Measurements from ENCODE around the gene CHRNG.

The CHRNG gene

GRCh38 chr2:232581725-232582124 is 42.2 kb downstream of the CHRNG start:
- H3K4me1 ChIP-seq, result no peaks in the 10 kb centered on the region
- no peaks in the 10 kb centered on the region; the same call in none of the 2 replicates for H3K36me3 ChIP-seq
- TF ChIP-seq CTCF (IDR thresholded peaks at IDR 0.05; ENCODE audit: low read depth, low read length), result no peak
- H3K4me3 ChIP-seq (ENCODE audit: low read depth, low read length), result no peak overlapping the region
- no peaks in the 10 kb centered on the region for H3K27me3 ChIP-seq
- no peak for DNase-seq
- no peaks in the 10 kb centered on the region for H3K9me3 ChIP-seq

GRCh38 chr2:232584238-232584637 is 44.7 kb downstream of the CHRNG start:
- H3K9me3 ChIP-seq, result no peaks in the 10 kb centered on the region
- no peak for DNase-seq
- no peak overlapping the region for H3K4me3 ChIP-seq (ENCODE audit: low read depth, low read length)
- no peak for TF ChIP-seq CTCF (IDR thresholded peaks at IDR 0.05; ENCODE audit: low read depth, low read length)
- H3K27me3 ChIP-seq, result no peaks in the 10 kb centered on the region
- H3K36me3 ChIP-seq, result no peaks in the 10 kb centered on the region; the same call in 1 of the 2 replicates
- H3K4me1 ChIP-seq, result peaks cover 8% of the 10 kb centered on the region; the same call in 1 of the 2 replicates

- DNase-seq, result no peak
- H3K4me3 ChIP-seq (ENCODE audit: low read depth, low read length), result no peak overlapping the region
- H3K9me3 ChIP-seq, result no peaks in the 10 kb centered on the region
- H3K27me3 ChIP-seq, result no peaks in the 10 kb centered on the region
- H3K4me1 ChIP-seq, result peaks cover 9% of the 10 kb centered on the region; the same call in 1 of the 2 replicates
- no peaks in the 10 kb centered on the region; the same call in 1 of the 2 replicates for H3K36me3 ChIP-seq
- TF ChIP-seq CTCF (IDR thresholded peaks at IDR 0.05; ENCODE audit: low read depth, low read length), result no peak
Measured at GRCh38 chr2:232586943-232587505, 47.5 kb downstream of the CHRNG start.

- no peak for TF ChIP-seq CTCF (IDR thresholded peaks at IDR 0.05; ENCODE audit: low read depth, low read length)
- no peaks in the 10 kb centered on the region for H3K27me3 ChIP-seq
- H3K4me3 ChIP-seq (ENCODE audit: low read depth, low read length), result no peak overlapping the region
- no peaks in the 10 kb centered on the region; the same call in 1 of the 2 replicates for H3K36me3 ChIP-seq
- H3K4me1 ChIP-seq, result peaks cover 9% of the 10 kb centered on the region; the same call in 1 of the 2 replicates
- DNase-seq, result no peak
- no peaks in the 10 kb centered on the region for H3K9me3 ChIP-seq
Measured at GRCh38 chr2:232587512-232587911, 48.0 kb downstream of the CHRNG start.

GRCh38 chr2:232588031-232588430 is 48.5 kb downstream of the CHRNG start:
- Histone ChIP-seq H3K36me3 (no peaks in the 10 kb centered on the region; the same call in 1 of the 2 replicates), H3K9me3 (no peaks in the 10 kb centered on the region), H3K27me3 (no peaks in the 10 kb centered on the region), H3K4me1 (peaks cover 9% of the 10 kb centered on the region; the same call in 1 of the 2 replicates), H3K4me3 (ENCODE audit: low read depth, low read length) (no peak overlapping the region)
- no peak for DNase-seq
- no peak for TF ChIP-seq CTCF (IDR thresholded peaks at IDR 0.05; ENCODE audit: low read depth, low read length)

All from BE2C (cell line).